GM18861 (cell line): ENCODE results near the gene RBM10.

Source experiments
- ATAC-seq: cut with Tn5 transposase; IDR thresholded peaks from one replicate; pipeline ENCODE4 v1.9.1; 2021; ENCODE audit not compliant: unreplicated experiment

RBM10 gene

DNA sequence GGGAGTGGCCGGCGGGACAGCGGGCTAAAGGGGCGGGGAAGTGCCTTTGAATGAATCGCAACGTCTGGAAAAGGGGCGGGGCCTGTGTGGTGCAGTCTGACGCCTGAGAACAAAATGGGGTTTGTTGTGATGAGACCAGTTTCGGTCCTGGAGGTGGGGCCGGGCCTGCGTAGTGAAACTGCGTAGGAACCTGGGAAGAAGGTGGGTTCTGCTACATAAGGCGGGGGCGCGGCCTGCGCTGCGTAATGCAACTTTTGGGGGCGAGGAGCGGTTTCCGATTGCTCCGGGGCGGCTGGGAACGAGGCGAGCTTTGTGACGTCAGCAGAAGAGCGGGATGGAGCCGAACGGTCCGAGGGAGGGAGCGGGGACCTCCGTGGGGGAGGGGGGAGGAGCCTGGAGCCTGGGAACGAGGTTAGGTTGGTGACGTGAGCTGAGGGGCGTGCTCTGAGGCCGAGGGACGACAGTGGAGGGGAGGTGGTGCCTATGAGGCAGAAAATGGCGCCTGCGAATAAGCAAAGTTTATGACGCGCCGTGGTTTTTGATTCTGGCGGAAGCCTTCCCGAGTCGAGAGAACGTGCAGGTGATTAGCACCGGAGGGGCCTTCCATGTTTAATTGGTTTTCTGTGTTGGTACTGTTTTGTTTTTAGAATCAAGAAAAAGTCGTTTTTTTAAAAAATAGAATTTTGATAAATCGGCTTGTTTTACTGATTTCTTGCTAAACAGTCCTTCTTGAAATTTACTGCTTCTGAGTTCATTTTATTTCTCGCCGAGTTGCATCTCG, 88.5 kb downstream of the RBM10 start:
- peak; percentile 72 for ATAC-seq

DNA sequence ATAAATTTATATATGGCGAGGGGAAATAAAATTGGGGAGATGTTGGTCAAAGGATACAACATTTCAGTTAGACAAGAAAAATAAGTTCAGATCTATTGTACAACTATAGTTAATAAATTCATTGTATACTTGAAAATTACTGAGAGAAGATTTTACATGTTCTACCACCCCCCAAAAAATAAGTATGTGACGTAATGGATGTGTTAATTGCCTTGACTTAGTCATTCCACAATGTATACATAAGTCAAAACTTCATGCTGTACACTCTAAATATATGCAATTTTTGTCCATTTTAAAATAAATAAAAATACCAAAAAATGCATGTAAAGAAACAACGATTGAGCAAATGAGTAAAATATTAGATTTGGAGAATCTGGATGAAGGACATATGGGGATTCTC, 89.6 kb downstream of the RBM10 start:
- ATAC-seq = no peak

DNA sequence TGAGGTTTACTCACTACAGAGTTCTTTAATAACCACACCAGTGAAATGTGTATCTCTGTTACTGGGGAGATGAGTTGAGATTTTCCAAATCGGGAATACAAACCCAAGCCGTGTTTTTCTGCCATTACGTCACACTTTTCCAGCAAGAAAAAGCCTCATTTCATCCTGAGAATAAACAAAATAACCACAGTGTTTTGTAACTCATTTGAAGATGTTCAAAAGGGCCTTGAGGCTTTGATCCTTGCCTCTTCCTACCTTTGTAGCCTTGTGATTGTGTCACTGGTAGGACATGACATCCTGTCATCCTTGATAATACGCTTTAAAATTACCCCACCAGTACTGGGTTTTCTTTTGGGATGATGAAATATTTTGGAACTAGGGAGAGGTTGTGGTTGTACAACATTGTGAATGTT, 90.7 kb downstream of the RBM10 start:
- ATAC-seq = no peak
